ENCODE results near the gene ANGPTL1. TPM values are rescaled to one million over a fixed set of nuclear protein-coding genes. Genes with fewer than 3 reads are reported as not detected.

Gene ANGPTL1
- total and polyA plus RNA-seq, 12 donors: 8.3 to 106 (median 67.6) TPM

- no peak overlapping the region for H3K27ac ChIP-seq
- no peaks in the 10 kb centered on the region for H3K36me3 ChIP-seq (replicated peaks in 1 of 2)
- no peaks in the 10 kb centered on the region for H3K9me3 ChIP-seq (replicated peaks in 1 of 3)
- no peaks in the 10 kb centered on the region for H3K27me3 ChIP-seq
- no peak overlapping the region for H3K4me3 ChIP-seq
- WGBS, 4 donors: 72 to 89% (median 86%) methylated on average over 1 of the region's 1 CpG
- DNase-seq: no peak
- no peaks in the 10 kb centered on the region for H3K4me1 ChIP-seq (replicated peaks in 1 of 2)
- intact Hi-C loops (cut with DNase I): no loop called here
- TF ChIP-seq CTCF (IDR thresholded peaks at IDR 0.05) (no peak), POLR2A (IDR thresholded peaks at IDR 0.05) (no peak)
These were observed 37.5 kb upstream of the ANGPTL1 start for GRCh38 chr1:178908358-178908757.

- H3K4me1 ChIP-seq (replicated peaks in 1 of 2): no peaks in the 10 kb centered on the region
- WGBS, 4 donors: 94 to 100% (median 98%) methylated on average over 1 of the region's 1 CpG
- no peak overlapping the region for H3K4me3 ChIP-seq
- no peaks in the 10 kb centered on the region for H3K27me3 ChIP-seq
- no peaks in the 10 kb centered on the region for H3K36me3 ChIP-seq (replicated peaks in 1 of 2)
- intact Hi-C loops (cut with DNase I): no loop called here
- H3K27ac ChIP-seq: no peak overlapping the region
- TF ChIP-seq CTCF (IDR thresholded peaks at IDR 0.05): no peak
- TF ChIP-seq POLR2A (IDR thresholded peaks at IDR 0.05): no peak
- no peaks in the 10 kb centered on the region for H3K9me3 ChIP-seq (replicated peaks in 1 of 3)
- no peak for DNase-seq
These were observed 30.7 kb upstream of the ANGPTL1 start for GRCh38 chr1:178901482-178902125.

GRCh38 chr1:178899402-178899801 lies 28.5 kb upstream of the ANGPTL1 start:
- WGBS, 4 donors: 90 to 94% (median 92%) methylated on average over 2 of the region's 2 CpGs
- Histone ChIP-seq H3K27ac (no peak overlapping the region), H3K36me3 (replicated peaks in 1 of 2) (no peaks in the 10 kb centered on the region), H3K4me1 (replicated peaks in 1 of 2) (no peaks in the 10 kb centered on the region), H3K4me3 (no peak overlapping the region), H3K9me3 (replicated peaks in 1 of 3) (no peaks in the 10 kb centered on the region), H3K27me3 (no peaks in the 10 kb centered on the region)
- TF ChIP-seq CTCF (IDR thresholded peaks at IDR 0.05) (no peak), POLR2A (IDR thresholded peaks at IDR 0.05) (no peak)
- intact Hi-C loops (cut with DNase I): no loop called here
- no peak for DNase-seq

- Histone ChIP-seq H3K36me3 (replicated peaks in 1 of 2) (no peaks in the 10 kb centered on the region), H3K9me3 (replicated peaks in 1 of 3) (no peaks in the 10 kb centered on the region), H3K27ac (no peak overlapping the region), H3K27me3 (no peaks in the 10 kb centered on the region), H3K4me3 (no peak overlapping the region), H3K4me1 (replicated peaks in 1 of 2) (no peaks in the 10 kb centered on the region)
- no peak for DNase-seq
- intact Hi-C loops (cut with DNase I): no loop called here
- TF ChIP-seq CTCF (IDR thresholded peaks at IDR 0.05) (no peak), POLR2A (IDR thresholded peaks at IDR 0.05) (no peak)
- 93 to 100% (median 98%) methylated on average over 1 of the region's 1 CpG for WGBS, 4 donors
These were observed 27.5 kb upstream of the ANGPTL1 start for GRCh38 chr1:178898401-178898800.
